ENCODE data around the gene CEP112. TPM values are rescaled to one million over a fixed set of nuclear protein-coding genes. Genes with fewer than 3 reads are reported as not detected.

The CEP112 gene
- total and polyA plus RNA-seq, 9 of the 15 experiments (the other 6 are each of a cell fraction or from before 2014, with no cell fraction given) = 0.84 TPM; not detected in 8

DNA sequence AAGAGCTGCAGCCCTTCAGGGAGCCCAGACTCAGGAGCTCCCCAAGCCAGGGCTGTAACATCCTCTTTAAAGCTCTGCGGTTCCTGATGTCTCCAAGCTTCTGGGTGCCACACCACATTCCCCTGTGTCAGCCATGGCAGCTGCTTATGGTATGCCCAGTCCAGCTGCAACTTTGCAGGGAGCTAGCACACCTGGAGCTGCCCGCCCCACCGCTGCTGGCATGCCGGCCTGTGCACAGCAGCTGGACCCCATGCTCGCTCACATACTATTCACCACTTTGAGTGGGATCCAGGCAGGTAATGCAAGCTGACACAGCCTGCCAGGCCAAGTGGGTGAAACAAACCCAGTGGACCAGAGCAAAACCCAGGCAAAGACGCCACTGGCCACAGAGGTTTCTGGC, 324.9 kb downstream of the CEP112 start (continued):
- TF ChIP-seq, protein P1, sequence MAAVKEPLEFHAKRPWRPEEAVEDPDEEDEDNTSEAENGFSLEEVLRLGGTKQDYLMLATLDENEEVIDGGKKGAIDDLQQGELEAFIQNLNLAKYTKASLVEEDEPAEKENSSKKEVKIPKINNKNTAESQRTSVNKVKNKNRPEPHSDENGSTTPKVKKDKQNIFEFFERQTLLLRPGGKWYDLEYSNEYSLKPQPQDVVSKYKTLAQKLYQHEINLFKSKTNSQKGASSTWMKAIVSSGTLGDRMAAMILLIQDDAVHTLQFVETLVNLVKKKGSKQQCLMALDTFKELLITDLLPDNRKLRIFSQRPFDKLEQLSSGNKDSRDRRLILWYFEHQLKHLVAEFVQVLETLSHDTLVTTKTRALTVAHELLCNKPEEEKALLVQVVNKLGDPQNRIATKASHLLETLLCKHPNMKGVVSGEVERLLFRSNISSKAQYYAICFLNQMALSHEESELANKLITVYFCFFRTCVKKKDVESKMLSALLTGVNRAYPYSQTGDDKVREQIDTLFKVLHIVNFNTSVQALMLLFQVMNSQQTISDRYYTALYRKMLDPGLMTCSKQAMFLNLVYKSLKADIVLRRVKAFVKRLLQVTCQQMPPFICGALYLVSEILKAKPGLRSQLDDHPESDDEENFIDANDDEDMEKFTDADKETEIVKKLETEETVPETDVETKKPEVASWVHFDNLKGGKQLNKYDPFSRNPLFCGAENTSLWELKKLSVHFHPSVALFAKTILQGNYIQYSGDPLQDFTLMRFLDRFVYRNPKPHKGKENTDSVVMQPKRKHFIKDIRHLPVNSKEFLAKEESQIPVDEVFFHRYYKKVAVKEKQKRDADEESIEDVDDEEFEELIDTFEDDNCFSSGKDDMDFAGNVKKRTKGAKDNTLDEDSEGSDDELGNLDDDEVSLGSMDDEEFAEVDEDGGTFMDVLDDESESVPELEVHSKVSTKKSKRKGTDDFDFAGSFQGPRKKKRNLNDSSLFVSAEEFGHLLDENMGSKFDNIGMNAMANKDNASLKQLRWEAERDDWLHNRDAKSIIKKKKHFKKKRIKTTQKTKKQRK (IDR thresholded peaks at IDR 0.05; ENCODE audit: borderline replicate concordance, low read depth, low read length) = no peak
- no peak for TF ChIP-seq LCOR (CRISPR knock-in tag; IDR thresholded peaks at IDR 0.05)
- TF ChIP-seq ZBED1 (IDR thresholded peaks at IDR 0.05) = no peak
- TF ChIP-seq, protein P2, sequence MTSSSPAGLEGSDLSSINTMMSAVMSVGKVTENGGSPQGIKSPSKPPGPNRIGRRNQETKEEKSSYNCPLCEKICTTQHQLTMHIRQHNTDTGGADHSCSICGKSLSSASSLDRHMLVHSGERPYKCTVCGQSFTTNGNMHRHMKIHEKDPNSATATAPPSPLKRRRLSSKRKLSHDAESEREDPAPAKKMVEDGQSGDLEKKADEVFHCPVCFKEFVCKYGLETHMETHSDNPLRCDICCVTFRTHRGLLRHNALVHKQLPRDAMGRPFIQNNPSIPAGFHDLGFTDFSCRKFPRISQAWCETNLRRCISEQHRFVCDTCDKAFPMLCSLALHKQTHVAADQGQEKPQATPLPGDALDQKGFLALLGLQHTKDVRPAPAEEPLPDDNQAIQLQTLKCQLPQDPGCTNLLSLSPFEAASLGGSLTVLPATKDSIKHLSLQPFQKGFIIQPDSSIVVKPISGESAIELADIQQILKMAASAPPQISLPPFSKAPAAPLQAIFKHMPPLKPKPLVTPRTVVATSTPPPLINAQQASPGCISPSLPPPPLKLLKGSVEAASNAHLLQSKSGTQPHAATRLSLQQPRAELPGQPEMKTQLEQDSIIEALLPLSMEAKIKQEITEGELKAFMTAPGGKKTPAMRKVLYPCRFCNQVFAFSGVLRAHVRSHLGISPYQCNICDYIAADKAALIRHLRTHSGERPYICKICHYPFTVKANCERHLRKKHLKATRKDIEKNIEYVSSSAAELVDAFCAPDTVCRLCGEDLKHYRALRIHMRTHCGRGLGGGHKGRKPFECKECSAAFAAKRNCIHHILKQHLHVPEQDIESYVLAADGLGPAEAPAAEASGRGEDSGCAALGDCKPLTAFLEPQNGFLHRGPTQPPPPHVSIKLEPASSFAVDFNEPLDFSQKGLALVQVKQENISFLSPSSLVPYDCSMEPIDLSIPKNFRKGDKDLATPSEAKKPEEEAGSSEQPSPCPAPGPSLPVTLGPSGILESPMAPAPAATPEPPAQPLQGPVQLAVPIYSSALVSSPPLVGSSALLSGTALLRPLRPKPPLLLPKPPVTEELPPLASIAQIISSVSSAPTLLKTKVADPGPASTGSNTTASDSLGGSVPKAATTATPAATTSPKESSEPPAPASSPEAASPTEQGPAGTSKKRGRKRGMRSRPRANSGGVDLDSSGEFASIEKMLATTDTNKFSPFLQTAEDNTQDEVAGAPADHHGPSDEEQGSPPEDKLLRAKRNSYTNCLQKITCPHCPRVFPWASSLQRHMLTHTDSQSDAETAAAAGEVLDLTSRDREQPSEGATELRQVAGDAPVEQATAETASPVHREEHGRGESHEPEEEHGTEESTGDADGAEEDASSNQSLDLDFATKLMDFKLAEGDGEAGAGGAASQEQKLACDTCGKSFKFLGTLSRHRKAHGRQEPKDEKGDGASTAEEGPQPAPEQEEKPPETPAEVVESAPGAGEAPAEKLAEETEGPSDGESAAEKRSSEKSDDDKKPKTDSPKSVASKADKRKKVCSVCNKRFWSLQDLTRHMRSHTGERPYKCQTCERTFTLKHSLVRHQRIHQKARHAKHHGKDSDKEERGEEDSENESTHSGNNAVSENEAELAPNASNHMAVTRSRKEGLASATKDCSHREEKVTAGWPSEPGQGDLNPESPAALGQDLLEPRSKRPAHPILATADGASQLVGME (CRISPR knock-in tag; IDR thresholded peaks at IDR 0.05) = no peak
- no peak for TF ChIP-seq ZKSCAN3 (CRISPR knock-in tag; IDR thresholded peaks at IDR 0.05)
- TF ChIP-seq, protein P3, sequence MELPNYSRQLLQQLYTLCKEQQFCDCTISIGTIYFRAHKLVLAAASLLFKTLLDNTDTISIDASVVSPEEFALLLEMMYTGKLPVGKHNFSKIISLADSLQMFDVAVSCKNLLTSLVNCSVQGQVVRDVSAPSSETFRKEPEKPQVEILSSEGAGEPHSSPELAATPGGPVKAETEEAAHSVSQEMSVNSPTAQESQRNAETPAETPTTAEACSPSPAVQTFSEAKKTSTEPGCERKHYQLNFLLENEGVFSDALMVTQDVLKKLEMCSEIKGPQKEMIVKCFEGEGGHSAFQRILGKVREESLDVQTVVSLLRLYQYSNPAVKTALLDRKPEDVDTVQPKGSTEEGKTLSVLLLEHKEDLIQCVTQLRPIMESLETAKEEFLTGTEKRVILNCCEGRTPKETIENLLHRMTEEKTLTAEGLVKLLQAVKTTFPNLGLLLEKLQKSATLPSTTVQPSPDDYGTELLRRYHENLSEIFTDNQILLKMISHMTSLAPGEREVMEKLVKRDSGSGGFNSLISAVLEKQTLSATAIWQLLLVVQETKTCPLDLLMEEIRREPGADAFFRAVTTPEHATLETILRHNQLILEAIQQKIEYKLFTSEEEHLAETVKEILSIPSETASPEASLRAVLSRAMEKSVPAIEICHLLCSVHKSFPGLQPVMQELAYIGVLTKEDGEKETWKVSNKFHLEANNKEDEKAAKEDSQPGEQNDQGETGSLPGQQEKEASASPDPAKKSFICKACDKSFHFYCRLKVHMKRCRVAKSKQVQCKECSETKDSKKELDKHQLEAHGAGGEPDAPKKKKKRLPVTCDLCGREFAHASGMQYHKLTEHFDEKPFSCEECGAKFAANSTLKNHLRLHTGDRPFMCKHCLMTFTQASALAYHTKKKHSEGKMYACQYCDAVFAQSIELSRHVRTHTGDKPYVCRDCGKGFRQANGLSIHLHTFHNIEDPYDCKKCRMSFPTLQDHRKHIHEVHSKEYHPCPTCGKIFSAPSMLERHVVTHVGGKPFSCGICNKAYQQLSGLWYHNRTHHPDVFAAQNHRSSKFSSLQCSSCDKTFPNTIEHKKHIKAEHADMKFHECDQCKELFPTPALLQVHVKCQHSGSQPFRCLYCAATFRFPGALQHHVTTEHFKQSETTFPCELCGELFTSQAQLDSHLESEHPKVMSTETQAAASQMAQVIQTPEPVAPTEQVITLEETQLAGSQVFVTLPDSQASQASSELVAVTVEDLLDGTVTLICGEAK (IDR thresholded peaks at IDR 0.05) = no peak
- TF ChIP-seq, protein P3 (CRISPR knock-in tag; IDR thresholded peaks at IDR 0.05) = no peak
- no peak for TF ChIP-seq ZNF668 (CRISPR knock-in tag; IDR thresholded peaks at IDR 0.05)
- no peak for TF ChIP-seq SMARCC2 (IDR thresholded peaks at IDR 0.05; ENCODE audit: low read depth)
- no peak for TF ChIP-seq ZNF584 (CRISPR knock-in tag; IDR thresholded peaks at IDR 0.05; ENCODE audit: low read depth)
- TF ChIP-seq MTA3 (IDR thresholded peaks at IDR 0.05; ENCODE audit: borderline replicate concordance) = no peak
